NCI-H774 (cell line): ENCODE data around the gene ERCC2.
"Not testable (repeated sequence)": the region's sequence is repeated elsewhere in the genome, so short reads cannot be mapped to it uniquely, and the experiment has no call there.

ENCODE experiments used
- DNase-seq: peaks from one replicate; lab custom pipeline; 2025; lab: John Stamatoyannopoulos, UW

The ERCC2 gene

GRCh38 chr19:45333609-45334303 is 36.6 kb downstream of the ERCC2 start:
- no peak for DNase-seq

DNA sequence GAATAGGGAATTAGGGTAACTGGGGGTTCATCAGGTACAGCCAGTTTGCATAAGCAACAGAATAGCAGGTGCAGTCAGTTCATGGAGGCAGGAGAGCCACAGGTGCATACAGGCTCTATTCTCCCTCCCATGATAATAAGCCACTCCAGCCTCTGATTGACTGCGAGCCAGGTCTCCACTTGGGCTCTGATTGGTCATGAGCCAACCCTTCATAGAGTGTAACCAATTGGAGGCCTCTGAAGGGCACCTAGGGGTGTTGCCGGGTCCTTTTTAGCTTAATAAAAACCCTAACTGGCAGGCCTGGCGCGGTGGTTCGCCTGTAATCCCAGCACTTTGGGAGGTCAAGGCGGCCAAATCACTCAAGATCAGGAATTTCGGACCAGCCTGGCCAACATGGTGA is 39.0 kb downstream of the ERCC2 start:
- DNase-seq = peak; percentile 71

DNA sequence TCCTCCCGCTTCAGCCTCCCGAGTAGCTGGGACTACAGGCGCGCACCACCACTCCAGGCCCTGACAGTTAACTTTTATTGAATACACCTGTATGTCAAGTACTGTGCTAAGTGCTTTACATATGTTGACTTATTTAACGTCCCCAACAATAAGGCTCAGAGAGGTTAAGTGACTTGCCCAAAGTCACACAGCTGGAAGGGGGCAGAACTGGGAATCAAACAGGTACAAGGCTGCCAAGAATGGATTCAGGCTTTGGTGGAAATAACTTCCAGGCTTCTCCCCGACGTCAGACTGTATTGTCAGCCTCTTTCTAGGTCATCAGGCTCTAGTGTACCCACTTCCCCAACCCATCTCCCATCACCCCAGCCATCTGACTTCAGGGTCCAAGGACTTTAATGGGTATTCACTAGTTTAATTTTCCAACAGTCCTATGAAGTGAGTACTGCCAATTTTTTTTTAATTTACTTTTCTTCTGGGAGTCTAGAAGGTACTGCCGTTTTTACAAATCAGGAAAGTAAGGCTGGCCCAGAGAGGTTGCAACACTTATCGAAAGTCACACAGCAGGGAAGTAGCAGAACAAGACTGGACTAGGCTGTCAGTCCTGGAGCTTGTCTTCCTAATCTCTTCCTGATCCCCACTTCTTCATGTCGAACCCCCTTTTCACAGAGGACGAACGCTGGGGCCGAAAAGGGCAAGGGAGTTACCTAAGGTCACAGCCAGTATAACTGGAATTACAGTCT is 42.8 kb downstream of the ERCC2 start:
- DNase-seq = no peak

- DNase-seq = no peak
Observed at GRCh38 chr19:45324349-45324907, 45.9 kb downstream of the ERCC2 start.

- no peak for DNase-seq
Observed at GRCh38 chr19:45323671-45324081, 46.7 kb downstream of the ERCC2 start.

DNA sequence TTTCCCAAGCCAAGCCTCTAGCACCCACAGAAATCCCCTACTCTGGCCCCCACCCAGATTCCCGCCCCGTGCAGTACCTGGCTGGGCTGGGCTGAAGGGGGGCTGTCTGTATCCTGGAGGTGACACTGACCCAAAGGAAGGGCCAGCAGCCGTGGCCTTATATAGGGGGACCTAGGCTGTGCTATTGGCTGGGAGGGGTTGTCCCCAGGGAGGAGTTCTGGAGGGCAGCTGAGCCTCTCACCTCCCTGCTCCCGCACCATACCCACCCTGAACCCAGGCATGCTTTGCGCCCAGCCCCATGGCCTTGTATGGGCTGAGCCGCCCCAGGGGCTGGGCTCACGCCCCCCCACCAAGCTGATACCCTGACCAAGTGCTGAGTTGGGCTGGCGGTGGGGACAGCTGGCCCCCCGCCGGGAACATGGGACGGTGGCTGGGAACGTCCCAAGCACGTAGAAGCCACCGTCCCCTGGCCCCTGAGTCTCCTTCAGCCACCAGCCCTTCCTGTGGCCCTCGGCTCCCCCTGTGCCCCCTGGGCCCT is 47.6 kb downstream of the ERCC2 start, which contains the start of gene CKM:
Gene CKM (minus strand): TSS at position 132 of the 538 bp plus-strand sequence. CDS start 3,162 bp downstream, outside the sequence.
- DNase-seq = no peak

DNA sequence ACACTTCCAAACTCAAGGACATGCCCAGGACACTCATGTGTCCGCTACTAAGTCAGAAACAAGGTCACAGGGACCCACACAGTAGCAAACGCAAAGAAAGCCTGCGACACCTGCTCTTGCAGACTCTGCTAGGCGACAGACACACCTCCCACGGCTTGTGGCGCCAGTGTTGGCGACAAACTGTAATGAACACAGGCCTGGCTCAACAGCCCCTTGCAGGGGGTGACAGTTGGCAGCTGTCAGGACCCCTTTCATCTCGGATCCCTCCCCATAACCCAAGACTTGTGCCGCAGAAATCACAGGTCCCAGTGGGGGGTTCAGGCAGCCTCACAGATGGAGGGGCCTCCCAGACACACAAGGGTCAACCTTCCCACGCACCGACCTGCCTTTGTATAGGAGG is 48.1 kb downstream of the ERCC2 start:
- DNase-seq = no peak

DNA sequence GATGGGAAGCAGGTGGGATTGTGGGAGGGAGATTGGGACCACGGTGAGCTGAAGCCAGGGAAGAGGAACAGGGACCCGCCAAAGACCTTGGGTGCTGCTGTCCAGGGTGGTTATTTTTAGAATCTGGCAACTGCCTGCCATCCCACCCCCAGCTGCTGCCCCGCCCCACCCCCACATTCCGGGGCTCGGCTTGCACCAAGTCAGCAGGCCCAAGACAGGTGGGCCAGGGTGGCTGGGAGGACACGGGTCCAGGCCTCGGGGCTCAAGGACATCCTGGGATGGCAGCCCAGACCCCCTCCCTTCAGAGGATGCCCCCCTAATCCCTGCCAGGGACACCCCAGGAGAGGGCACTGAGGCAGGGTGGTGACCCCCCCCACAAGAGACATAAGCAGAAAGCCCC is 48.5 kb downstream of the ERCC2 start:
- DNase-seq = no peak

GRCh38 chr19:45320997-45321775 is 49.2 kb downstream of the ERCC2 start:
- DNase-seq = no peak

DNA sequence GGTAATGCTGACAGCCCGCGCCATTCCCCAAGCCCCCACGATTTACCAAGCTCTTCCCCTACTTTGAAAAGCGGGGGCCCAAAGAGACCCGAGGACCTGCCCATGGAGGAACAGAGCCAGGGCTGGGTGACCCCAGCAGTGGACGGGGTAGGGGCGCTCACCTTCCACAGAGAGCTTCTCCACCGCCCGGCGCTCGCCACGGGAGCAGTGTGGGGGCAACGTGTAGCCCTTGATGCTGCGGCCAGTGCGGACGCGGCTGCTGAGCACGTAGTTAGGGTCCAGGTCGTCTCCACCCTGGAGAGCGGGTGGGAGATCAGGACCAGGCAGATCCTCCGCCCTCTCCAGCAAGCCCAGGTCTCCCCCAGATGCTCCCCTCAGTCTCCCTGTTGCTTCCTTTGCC is 55.1 kb downstream of the ERCC2 start:
- no peak for DNase-seq

DNA sequence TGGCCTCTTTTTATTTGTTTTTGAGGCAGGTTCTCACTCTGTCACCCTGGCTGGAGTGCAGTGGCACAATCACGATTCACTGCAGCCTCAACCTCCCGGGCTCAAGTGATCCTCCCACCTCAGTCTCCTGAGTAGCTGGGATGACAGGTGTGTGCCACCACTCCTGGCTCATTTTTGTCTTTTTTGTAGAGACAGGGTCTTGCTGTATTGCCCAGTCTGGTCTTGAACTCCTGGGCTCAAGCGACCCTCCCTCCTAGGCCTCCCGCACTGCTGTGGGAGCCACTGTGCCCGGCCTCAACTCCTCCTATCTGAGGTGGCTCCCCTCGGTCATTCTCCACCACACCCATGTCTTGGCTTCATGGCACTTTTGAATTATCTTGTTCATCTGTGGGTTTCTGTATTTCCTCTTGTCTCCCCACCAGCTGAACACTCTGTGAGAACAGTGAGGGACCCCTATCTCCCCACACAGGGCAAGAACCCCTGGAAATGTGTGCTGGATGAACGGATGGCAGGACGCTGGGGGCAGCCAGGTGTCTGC is 55.6 kb downstream of the ERCC2 start:
- DNase-seq = no peak

DNA sequence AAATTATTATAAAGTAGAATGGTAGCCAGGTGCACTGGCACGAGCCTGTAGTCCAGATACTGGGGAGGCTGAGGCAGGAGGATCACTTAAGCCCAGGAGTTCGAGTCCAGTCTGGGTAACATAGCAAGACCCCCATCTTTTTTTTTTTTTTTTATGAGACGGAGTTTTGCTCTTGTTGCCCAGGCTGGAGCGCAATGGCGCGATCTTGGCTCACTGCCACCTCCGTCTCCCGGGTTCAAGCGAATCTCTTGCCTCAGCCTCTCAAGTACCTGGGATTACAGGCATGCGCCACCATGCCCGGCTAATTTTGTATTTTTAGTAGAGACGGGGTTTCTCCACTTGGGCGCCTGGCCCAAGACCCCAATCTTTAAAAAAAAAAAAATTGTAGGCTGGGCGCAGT is 58.1 kb downstream of the ERCC2 start:
- DNase-seq = not testable (repeated sequence)

DNA sequence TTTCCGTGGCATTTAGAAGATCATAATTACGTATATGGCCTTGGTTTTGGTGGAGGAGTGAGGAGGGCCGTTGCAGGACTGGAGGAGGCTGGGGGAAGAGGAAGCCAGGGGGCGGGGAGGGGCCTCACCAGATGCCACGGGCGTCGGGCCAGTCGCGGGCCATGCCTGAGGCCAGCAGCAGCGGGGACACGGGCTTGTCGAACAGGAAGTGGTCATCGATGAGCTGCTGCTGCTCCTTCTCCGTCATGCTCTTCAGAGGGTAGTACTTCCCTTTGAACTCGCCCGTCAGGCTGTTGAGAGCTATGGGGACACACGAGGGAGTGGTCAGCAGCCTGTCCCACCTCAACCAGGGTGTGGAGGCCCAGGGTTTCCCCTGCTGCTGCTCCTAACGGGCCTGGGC is 58.8 kb downstream of the ERCC2 start:
- DNase-seq = no peak

DNA sequence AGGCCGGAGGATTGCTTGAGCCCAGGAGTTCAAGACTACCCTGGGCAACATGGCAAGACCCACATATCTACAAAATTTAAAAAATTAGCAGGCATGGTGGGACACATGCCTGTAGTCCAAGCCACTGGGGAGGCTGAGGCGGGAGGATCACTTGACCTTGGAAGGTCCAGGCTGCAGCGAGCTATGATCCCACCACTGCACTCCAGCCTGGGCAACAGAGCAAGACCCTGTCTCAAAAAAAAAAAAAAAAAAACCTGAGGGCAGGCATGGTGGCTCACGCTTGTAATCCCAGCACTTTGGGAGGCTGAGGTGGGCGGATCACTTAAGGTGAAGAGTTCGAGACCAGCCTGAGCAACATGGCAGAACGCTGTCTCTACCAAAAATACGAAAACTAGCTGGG is 61.1 kb downstream of the ERCC2 start:
- DNase-seq = not testable (repeated sequence)

DNA sequence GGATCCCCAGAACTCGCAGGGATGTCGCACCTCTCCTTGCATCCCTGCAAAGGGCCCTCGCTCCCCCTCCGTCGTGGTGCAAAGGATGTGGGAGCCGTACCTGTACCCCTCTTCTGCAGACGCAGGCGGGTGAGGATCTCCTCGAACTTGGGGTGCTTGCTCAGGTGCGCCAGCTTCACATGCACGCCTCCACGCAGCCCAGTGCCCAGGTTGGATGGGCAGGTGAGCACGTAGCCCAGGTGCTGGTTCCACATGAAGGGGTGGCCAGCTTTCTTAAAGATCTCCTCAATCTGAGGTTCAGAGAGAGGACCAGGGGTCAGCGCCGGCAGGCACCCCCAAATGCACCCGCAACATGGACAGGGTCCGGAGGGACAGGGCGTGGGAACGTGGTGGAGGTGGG is 63.0 kb downstream of the ERCC2 start:
- DNase-seq = no peak

- DNase-seq = peak; percentile 83
Observed at GRCh38 chr19:45306518-45307027, 63.8 kb downstream of the ERCC2 start.

DNA sequence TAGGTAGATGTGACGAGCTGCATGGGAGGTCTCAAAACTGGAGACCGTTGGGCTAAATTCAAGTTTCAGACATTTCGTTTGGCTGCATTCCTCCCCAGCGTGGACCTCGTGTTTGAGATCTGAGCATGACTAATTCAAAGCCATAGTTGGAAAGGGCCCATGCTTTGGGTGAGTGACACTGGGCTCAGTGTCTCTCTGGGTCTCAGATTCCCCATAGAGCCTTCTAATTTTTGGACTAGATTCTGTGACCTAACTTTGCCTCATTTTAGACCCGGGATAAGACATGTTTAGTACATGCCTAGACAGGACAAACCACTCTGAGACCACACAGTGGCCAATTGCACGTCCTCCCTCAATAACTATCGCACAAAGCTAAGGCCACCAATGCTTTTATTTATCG is 64.3 kb downstream of the ERCC2 start:
- DNase-seq = no peak

- no peak for DNase-seq
Observed at GRCh38 chr19:45305421-45305820, 65.0 kb downstream of the ERCC2 start.

GRCh38 chr19:45305007-45305406 is 65.4 kb downstream of the ERCC2 start:
- DNase-seq = no peak

- no peak for DNase-seq
Observed at GRCh38 chr19:45304141-45304926, 66.0 kb downstream of the ERCC2 start.
